Neuronal stem cell (in vitro differentiated cells): ENCODE data around the gene ANKRD45.
"Not testable (repeated sequence)": the region's sequence is repeated elsewhere in the genome, so short reads cannot be mapped to it uniquely, and the experiment has no call there.

Experiments used
- DNase-seq: peaks from one replicate; pipeline ENCODE4 v3.0.0-alpha.2; 2013; ENCODE audit warnings: low spot score
- H2AFZ ChIP-seq: one replicate; pipeline ENCODE4 v1.6.1; 2013; ENCODE audit warnings: mild to moderate bottlenecking, low read length, inconsistent platforms
- H2AK5ac ChIP-seq: 2 replicates; pipeline ENCODE4 v1.6.1; 2013; ENCODE audit warnings: low read depth, mild to moderate bottlenecking, inconsistent platforms, low read length, moderate library complexity, mixed read lengths
- H2BK120ac ChIP-seq: 2 replicates; pipeline ENCODE4 v1.6.1; 2013; ENCODE audit warnings: low read depth, mild to moderate bottlenecking, inconsistent platforms, low read length, moderate library complexity, mixed read lengths
- H2BK12ac ChIP-seq: one replicate; pipeline ENCODE4 v1.6.1; 2013; ENCODE audit warnings: low read length, inconsistent platforms
- H2BK15ac ChIP-seq: 2 replicates; pipeline ENCODE4 v1.6.1; 2013; ENCODE audit warnings: mild to moderate bottlenecking, low read length, inconsistent platforms, mixed read lengths
- H2BK5ac ChIP-seq: one replicate; pipeline ENCODE4 v1.6.1; 2013; ENCODE audit warnings: inconsistent platforms, mild to moderate bottlenecking, low read length, moderate library complexity
- H3K14ac ChIP-seq: one replicate; pipeline ENCODE4 v1.6.1; 2013; ENCODE audit warnings: low read length, inconsistent platforms
- H3K18ac ChIP-seq: 2 replicates; pipeline ENCODE4 v1.6.1; 2013; ENCODE audit warnings: low read length, inconsistent platforms
- H3K23ac ChIP-seq: 2 replicates; pipeline ENCODE4 v1.6.1; 2013; ENCODE audit warnings: low read depth, mild to moderate bottlenecking, mixed read lengths, low read length, inconsistent platforms; ENCODE audit not compliant: poor library complexity
- H3K27ac ChIP-seq: replicated peaks from 3 replicates; pipeline ENCODE4 v1.5.1; 2013; ENCODE audit warnings: low read length, inconsistent platforms
- H3K27me3 ChIP-seq, 3 experiments: 2 replicates each; pipeline ENCODE4 v1.6.1; 2013; ENCODE audit warnings: low read length in 3 of 3, mild to moderate bottlenecking in 2 of 3, inconsistent platforms in 1 of 3, low read depth in 1 of 3, mixed read lengths in 1 of 3, moderate library complexity in 1 of 3; ENCODE audit not compliant: control insufficient read depth in 3 of 3, insufficient read depth in 3 of 3
- H3K36me3 ChIP-seq, 2 donors: replicated peaks in 1 of 2; 2 replicates each; pipeline ENCODE4 v1.6.1; 2013; ENCODE audit warnings: low read length in 2 of 2; ENCODE audit not compliant: control insufficient read depth in 2 of 2, insufficient read depth in 2 of 2
- H3K4ac ChIP-seq: 2 replicates; pipeline ENCODE4 v1.6.1; 2013; ENCODE audit warnings: inconsistent platforms, mild to moderate bottlenecking, low read length, moderate library complexity
- H3K4me1 ChIP-seq, 2 donors: 1 replicate in 1 of 2; 2 replicates in 1 of 2; pipeline ENCODE4 v1.6.1; 2013; ENCODE audit warnings: low read length in 2 of 2, low read depth in 1 of 2; ENCODE audit not compliant: control insufficient read depth in 2 of 2, insufficient read depth in 1 of 2
- H3K4me2 ChIP-seq: one replicate; pipeline ENCODE4 v1.6.1; 2013; ENCODE audit warnings: mild to moderate bottlenecking, low read length, inconsistent platforms; ENCODE audit not compliant: insufficient read depth, poor library complexity, severe bottlenecking
- H3K4me3 ChIP-seq, 2 donors: 2 replicates each; pipeline ENCODE4 v1.5.1; 2013; ENCODE audit warnings: low read length in 2 of 2, mild to moderate bottlenecking in 2 of 2, inconsistent platforms in 1 of 2, moderate library complexity in 1 of 2
- H3K79me1 ChIP-seq: one replicate; pipeline ENCODE4 v1.6.1; 2013; ENCODE audit warnings: low read depth, mild to moderate bottlenecking, inconsistent platforms, low read length, moderate library complexity
- H3K9ac ChIP-seq: one replicate; pipeline ENCODE4 v1.6.1; 2013; ENCODE audit warnings: mild to moderate bottlenecking, low read depth, low read length, inconsistent platforms; ENCODE audit not compliant: poor library complexity
- H3K9me3 ChIP-seq, 2 donors: replicated peaks in 1 of 2; 2 replicates each; pipeline versions ENCODE3 to v1.6.1; 2013; ENCODE audit warnings: low read length in 2 of 2, mild to moderate bottlenecking in 2 of 2, inconsistent platforms in 1 of 2, low read depth in 1 of 2, mixed read lengths in 1 of 2, moderate library complexity in 1 of 2; ENCODE audit not compliant: control insufficient read depth in 2 of 2, insufficient read depth in 1 of 2
- H4K8ac ChIP-seq: one replicate; pipeline ENCODE4 v1.6.1; 2013; ENCODE audit warnings: low read depth, mild to moderate bottlenecking, inconsistent platforms, low read length, moderate library complexity
- H4K91ac ChIP-seq: one replicate; pipeline ENCODE4 v1.6.1; 2013; ENCODE audit warnings: low read length, low read depth, mild to moderate bottlenecking, inconsistent platforms; ENCODE audit not compliant: poor library complexity
- WGBS, 2 donors: extraction: QIAGEN DNeasy Blood & Tissue Kit; methylation state at CpG; one replicate each; pipeline ENCODE4 v1.1.7; 2013; ENCODE audit warnings: missing lambda C conversion rate in 2 of 2, mixed read lengths in 1 of 2; ENCODE audit not compliant: insufficient read length in 2 of 2, insufficient replicate concordance in 1 of 2; ENCODE audit errors: extremely low coverage in 2 of 2; 5-methylcytosine and 5-hydroxymethylcytosine counted together

ANKRD45 gene

DNA sequence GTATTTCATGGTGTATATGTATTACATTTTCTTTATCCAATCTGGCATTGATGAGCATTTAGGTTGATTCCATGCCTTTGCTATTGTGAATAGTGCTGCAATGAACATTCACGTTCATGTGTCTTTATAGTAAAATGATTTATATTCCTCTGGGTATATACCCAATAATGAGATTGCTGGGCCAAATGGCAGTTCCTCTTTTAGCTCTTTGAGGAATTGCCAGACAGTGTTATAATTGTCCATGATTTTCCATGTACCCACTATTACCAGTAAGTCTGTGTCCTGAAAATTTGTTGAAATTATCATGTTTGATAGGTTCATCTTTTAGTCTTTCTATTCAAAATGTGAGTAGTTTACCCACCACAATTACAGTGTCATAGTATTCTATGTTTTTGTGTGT, 101.2 kb downstream of the ANKRD45 start:
- no peak overlapping the region for H3K27ac ChIP-seq
- no peaks in the 10 kb centered on the region for H3K36me3 ChIP-seq
- no peaks in the 10 kb centered on the region for H3K4me1 ChIP-seq
- H2BK120ac ChIP-seq: no peak overlapping the region
- no peak overlapping the region for H2BK5ac ChIP-seq
- H3K4ac ChIP-seq: no peak overlapping the region
- no CpG with 5 or more reads among the region's 1 CpG for WGBS, 2 donors
- no peak overlapping the region for H2BK15ac ChIP-seq
- H4K8ac ChIP-seq: no peak overlapping the region
- H3K9ac ChIP-seq: no peak overlapping the region
- DNase-seq: no peak
- H4K91ac ChIP-seq: no peak overlapping the region
- no peak overlapping the region for H2AFZ ChIP-seq
- no peak overlapping the region for H3K4me3 ChIP-seq
- no peaks in the 10 kb centered on the region for H3K9me3 ChIP-seq
- H3K18ac ChIP-seq: no peak overlapping the region
- H3K4me2 ChIP-seq: no peak overlapping the region
- no peaks in the 10 kb centered on the region for H3K27me3 ChIP-seq
- H3K79me1 ChIP-seq: no peaks in the 10 kb centered on the region
- H3K23ac ChIP-seq: no peak overlapping the region
- H2BK12ac ChIP-seq: no peak overlapping the region
- H2AK5ac ChIP-seq: no peak overlapping the region
- H3K14ac ChIP-seq: no peak overlapping the region

DNA sequence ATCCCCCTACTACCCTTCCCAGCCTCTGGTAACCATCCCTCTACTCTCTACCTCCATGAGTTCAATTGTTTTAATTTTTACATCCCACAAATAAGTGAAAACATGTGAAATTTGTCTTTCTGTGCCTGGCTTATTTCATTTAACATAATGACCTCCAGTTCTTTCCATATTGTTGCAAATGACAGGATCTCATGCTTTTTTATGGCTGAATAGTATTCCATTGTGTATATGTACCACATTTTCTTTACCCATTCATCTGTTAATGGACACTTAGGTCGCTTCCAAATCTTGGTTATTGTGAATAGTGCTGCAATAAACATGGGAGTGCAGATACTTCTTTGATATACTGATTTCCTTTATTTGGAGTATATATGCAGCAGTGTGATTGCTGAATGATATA, 105.8 kb downstream of the ANKRD45 start:
- not testable (repeated sequence) for H3K27me3 ChIP-seq, H3K4me3 ChIP-seq, H3K9me3 ChIP-seq, H3K4ac ChIP-seq, H3K14ac ChIP-seq, H4K8ac ChIP-seq, H2BK15ac ChIP-seq, H3K23ac ChIP-seq, H4K91ac ChIP-seq, H3K4me1 ChIP-seq, H3K79me1 ChIP-seq, H3K18ac ChIP-seq, H3K27ac ChIP-seq, H3K4me2 ChIP-seq, H2BK120ac ChIP-seq, H3K36me3 ChIP-seq, H2AK5ac ChIP-seq, H3K9ac ChIP-seq, H2BK5ac ChIP-seq, H2BK12ac ChIP-seq, DNase-seq, H2AFZ ChIP-seq
- no CpG with 5 or more reads among the region's 1 CpG for WGBS, 2 donors

DNA sequence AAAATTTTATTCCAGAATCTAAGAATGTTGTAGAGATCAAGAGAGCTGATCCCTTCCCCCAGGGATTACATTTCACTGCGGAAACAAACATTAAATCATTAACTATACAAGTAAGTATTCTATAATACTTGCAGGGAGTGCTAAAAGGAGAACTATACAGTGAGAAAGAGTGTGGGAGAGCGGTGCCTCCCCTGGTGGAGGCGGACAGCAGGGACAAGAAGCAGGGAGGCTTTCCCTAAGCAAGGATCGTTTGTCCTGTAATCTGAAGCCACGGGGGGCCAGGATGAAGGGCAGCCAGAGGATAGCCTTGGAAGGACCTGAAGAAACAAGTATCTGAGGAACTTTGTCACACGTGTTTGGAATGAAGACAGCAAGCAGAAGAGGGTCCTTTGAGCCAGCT, 106.8 kb downstream of the ANKRD45 start:
- Histone ChIP-seq H4K91ac (no peak overlapping the region), H3K36me3 (no peaks in the 10 kb centered on the region), H3K9me3 (no peaks in the 10 kb centered on the region), H3K23ac (no peak overlapping the region), H2AFZ (no peak overlapping the region), H2BK15ac (no peak overlapping the region), H3K9ac (no peak overlapping the region), H3K4me2 (no peak overlapping the region), H3K4me3 (no peak overlapping the region), H3K27me3 (no peaks in the 10 kb centered on the region), H3K14ac (peak overlapping the region; percentile 39), H2BK120ac (no peak overlapping the region), H3K18ac (peak overlapping the region; percentile 48), H2BK5ac (no peak overlapping the region), H3K4ac (no peak overlapping the region), H3K4me1 (peaks cover 0 to 2% of the 10 kb centered on the region in 2 donors), H2BK12ac (no peak overlapping the region), H4K8ac (no peak overlapping the region), H3K27ac (no peak overlapping the region), H2AK5ac (no peak overlapping the region), H3K79me1 (no peaks in the 10 kb centered on the region)
- DNase-seq: no peak
- WGBS, 2 donors: no CpG with 5 or more reads among the region's 6 CpGs

- Histone ChIP-seq H3K9ac (no peak overlapping the region), H2AFZ (no peak overlapping the region), H4K91ac (no peak overlapping the region), H3K4ac (no peak overlapping the region), H2BK12ac (no peak overlapping the region), H3K4me1 (peaks cover 0 to 2% of the 10 kb centered on the region in 2 donors), H2BK15ac (no peak overlapping the region), H3K4me3 (no peak overlapping the region), H3K23ac (no peak overlapping the region), H3K79me1 (no peaks in the 10 kb centered on the region), H3K27ac (no peak overlapping the region), H2BK5ac (no peak overlapping the region), H2BK120ac (no peak overlapping the region), H3K27me3 (no peaks in the 10 kb centered on the region), H3K36me3 (no peaks in the 10 kb centered on the region), H3K14ac (no peak overlapping the region), H2AK5ac (no peak overlapping the region), H4K8ac (no peak overlapping the region), H3K18ac (no peak overlapping the region), H3K9me3 (no peaks in the 10 kb centered on the region), H3K4me2 (no peak overlapping the region)
- DNase-seq: no peak
- no CpG with 5 or more reads among the region's 1 CpG for WGBS, 2 donors
Measured at GRCh38 chr1:173561263-173561662, 108.4 kb downstream of the ANKRD45 start.
